ENCODE measurements around the gene KLHL22.

GRCh38 chr22:20429254-20430100 is 66.1 kb downstream of the KLHL22 start:
- TF ChIP-seq CTCF (IDR thresholded peaks at IDR 0.05; ENCODE audit: borderline replicate concordance, extremely low read depth, low read length, poor library complexity, severe bottlenecking) (no peak), EZH2 (IDR thresholded peaks at IDR 0.05; ENCODE audit: borderline replicate concordance, low read depth, low read length, severe bottlenecking) (no peak)

Measured in DND-41 (cell line).